ENCODE results near the gene C10orf95.
A peak's percentile ranks its signal among the peaks of the same experiment; 100 is the strongest.

C10orf95 gene

GRCh38 chr10:102421757-102422512 lies 29.4 kb downstream of the C10orf95 start:
- H3K36me3 ChIP-seq (ENCODE audit: control insufficient read depth, insufficient read depth, low read length) = peaks cover 16% of the 10 kb centered on the region
- 6 to 7% methylated on average over 53 to 56 of the region's 62 CpGs for WGBS, 2 experiments (ENCODE audit: insufficient coverage in 2 of 2)
- H3K4me3 ChIP-seq (ENCODE audit: extremely low read depth, insufficient read depth, low read length, poor library complexity, severe bottlenecking) = peak overlapping the region; percentile 78
- H3K4me1 ChIP-seq (ENCODE audit: control insufficient read depth, insufficient read depth, low read length, poor library complexity, severe bottlenecking) = peaks cover 6% of the 10 kb centered on the region
- no peaks in the 10 kb centered on the region for H3K9me3 ChIP-seq (ENCODE audit: control insufficient read depth, low read length)
- H3K27ac ChIP-seq (ENCODE audit: low read depth, low read length, severe bottlenecking) = no peak overlapping the region

GRCh38 chr10:102421507-102421756 lies 29.9 kb downstream of the C10orf95 start:
- Histone ChIP-seq H3K9me3 (ENCODE audit: control insufficient read depth, low read length) (no peaks in the 10 kb centered on the region), H3K4me1 (ENCODE audit: control insufficient read depth, insufficient read depth, low read length, poor library complexity, severe bottlenecking) (peaks cover 6% of the 10 kb centered on the region), H3K27ac (ENCODE audit: low read depth, low read length, severe bottlenecking) (no peak overlapping the region), H3K36me3 (ENCODE audit: control insufficient read depth, insufficient read depth, low read length) (peaks cover 16% of the 10 kb centered on the region), H3K4me3 (ENCODE audit: extremely low read depth, insufficient read depth, low read length, poor library complexity, severe bottlenecking) (peak overlapping the region; percentile 78)
- WGBS, 2 experiments (ENCODE audit: insufficient coverage in 2 of 2) = 2 to 3% methylated on average over 12 to 13 of the region's 14 CpGs

- Histone ChIP-seq H3K9me3 (ENCODE audit: control insufficient read depth, low read length) (no peaks in the 10 kb centered on the region), H3K27ac (ENCODE audit: low read depth, low read length, severe bottlenecking) (peak within 1 kb of the TSS; percentile 81), H3K4me3 (ENCODE audit: extremely low read depth, insufficient read depth, low read length, poor library complexity, severe bottlenecking) (peak within 1 kb of the TSS; percentile 78), H3K4me1 (ENCODE audit: control insufficient read depth, insufficient read depth, low read length, poor library complexity, severe bottlenecking) (peaks cover 6% of the 10 kb centered on the region), H3K36me3 (ENCODE audit: control insufficient read depth, insufficient read depth, low read length) (peaks cover 16% of the 10 kb centered on the region)
- 0 to 1% methylated on average over 60 to 65 of the region's 66 CpGs for WGBS, 2 experiments (ENCODE audit: insufficient coverage in 2 of 2)
Observed at GRCh38 chr10:102420714-102421506, 30.4 kb downstream of the C10orf95 start, which contains the start of gene FBXL15. TSS of gene FBXL15 (plus strand) at chr10:102420836. CDS start at chr10:102421130, 294 bp downstream.

GRCh38 chr10:102420181-102420713 lies 31.1 kb downstream of the C10orf95 start:
- Histone ChIP-seq H3K4me1 (ENCODE audit: control insufficient read depth, insufficient read depth, low read length, poor library complexity, severe bottlenecking) (peaks cover 6% of the 10 kb centered on the region), H3K4me3 (ENCODE audit: extremely low read depth, insufficient read depth, low read length, poor library complexity, severe bottlenecking) (peak overlapping the region; percentile 78), H3K27ac (ENCODE audit: low read depth, low read length, severe bottlenecking) (peak overlapping the region; percentile 81), H3K36me3 (ENCODE audit: control insufficient read depth, insufficient read depth, low read length) (peaks cover 16% of the 10 kb centered on the region), H3K9me3 (ENCODE audit: control insufficient read depth, low read length) (no peaks in the 10 kb centered on the region)
- WGBS, 2 experiments (ENCODE audit: insufficient coverage in 2 of 2) = 0% methylated on average over 3 to 7 of the region's 21 CpGs

- Histone ChIP-seq H3K9me3 (ENCODE audit: control insufficient read depth, low read length) (no peaks in the 10 kb centered on the region), H3K4me3 (ENCODE audit: extremely low read depth, insufficient read depth, low read length, poor library complexity, severe bottlenecking) (peak overlapping the region; percentile 78), H3K36me3 (ENCODE audit: control insufficient read depth, insufficient read depth, low read length) (peaks cover 16% of the 10 kb centered on the region), H3K27ac (ENCODE audit: low read depth, low read length, severe bottlenecking) (peak overlapping the region; percentile 81), H3K4me1 (ENCODE audit: control insufficient read depth, insufficient read depth, low read length, poor library complexity, severe bottlenecking) (peaks cover 6% of the 10 kb centered on the region)
- 1% methylated on average over 25 to 40 of the region's 54 CpGs for WGBS, 2 experiments (ENCODE audit: insufficient coverage in 2 of 2)
Observed at GRCh38 chr10:102419269-102420180, 31.8 kb downstream of the C10orf95 start.

- Histone ChIP-seq H3K4me1 (ENCODE audit: control insufficient read depth, insufficient read depth, low read length, poor library complexity, severe bottlenecking) (peaks cover 6% of the 10 kb centered on the region), H3K4me3 (ENCODE audit: extremely low read depth, insufficient read depth, low read length, poor library complexity, severe bottlenecking) (peak within 1 kb of the TSS; percentile 78), H3K36me3 (ENCODE audit: control insufficient read depth, insufficient read depth, low read length) (peaks cover 9% of the 10 kb centered on the region), H3K9me3 (ENCODE audit: control insufficient read depth, low read length) (no peaks in the 10 kb centered on the region), H3K27ac (ENCODE audit: low read depth, low read length, severe bottlenecking) (no peak within 1 kb of the TSS)
- WGBS, 2 experiments (ENCODE audit: insufficient coverage in 2 of 2) = 1 to 4% methylated on average over 20 to 21 of the region's 45 CpGs
Observed at GRCh38 chr10:102418622-102419268, 32.6 kb downstream of the C10orf95 start, which contains the start of gene PSD. TSS of gene PSD (minus strand) at chr10:102418785. CDS start at chr10:102417038, 1,747 bp downstream.

- 88 to 92% methylated on average over 12 to 19 of the region's 20 CpGs for WGBS, 2 experiments (ENCODE audit: insufficient coverage in 2 of 2)
- Histone ChIP-seq H3K4me3 (ENCODE audit: extremely low read depth, insufficient read depth, low read length, poor library complexity, severe bottlenecking) (no peak overlapping the region), H3K4me1 (ENCODE audit: control insufficient read depth, insufficient read depth, low read length, poor library complexity, severe bottlenecking) (peaks cover 6% of the 10 kb centered on the region), H3K9me3 (ENCODE audit: control insufficient read depth, low read length) (no peaks in the 10 kb centered on the region), H3K36me3 (ENCODE audit: control insufficient read depth, insufficient read depth, low read length) (no peaks in the 10 kb centered on the region), H3K27ac (ENCODE audit: low read depth, low read length, severe bottlenecking) (no peak overlapping the region)
Observed at GRCh38 chr10:102416695-102417094, 34.6 kb downstream of the C10orf95 start.

- H3K4me1 ChIP-seq (ENCODE audit: control insufficient read depth, insufficient read depth, low read length, poor library complexity, severe bottlenecking) = peaks cover 6% of the 10 kb centered on the region
- WGBS, 2 experiments (ENCODE audit: insufficient coverage in 2 of 2) = 77 to 85% methylated on average over 4 to 8 of the region's 9 CpGs
- no peak overlapping the region for H3K4me3 ChIP-seq (ENCODE audit: extremely low read depth, insufficient read depth, low read length, poor library complexity, severe bottlenecking)
- no peaks in the 10 kb centered on the region for H3K36me3 ChIP-seq (ENCODE audit: control insufficient read depth, insufficient read depth, low read length)
- H3K9me3 ChIP-seq (ENCODE audit: control insufficient read depth, low read length) = no peaks in the 10 kb centered on the region
- H3K27ac ChIP-seq (ENCODE audit: low read depth, low read length, severe bottlenecking) = no peak overlapping the region
Observed at GRCh38 chr10:102416283-102416682, 35.1 kb downstream of the C10orf95 start.

- 83 to 87% methylated on average over 13 to 14 of the region's 20 CpGs for WGBS, 2 experiments (ENCODE audit: insufficient coverage in 2 of 2)
- H3K36me3 ChIP-seq (ENCODE audit: control insufficient read depth, insufficient read depth, low read length) = no peaks in the 10 kb centered on the region
- peaks cover 15% of the 10 kb centered on the region for H3K4me1 ChIP-seq (ENCODE audit: control insufficient read depth, insufficient read depth, low read length, poor library complexity, severe bottlenecking)
- H3K4me3 ChIP-seq (ENCODE audit: extremely low read depth, insufficient read depth, low read length, poor library complexity, severe bottlenecking) = no peak overlapping the region
- no peak overlapping the region for H3K27ac ChIP-seq (ENCODE audit: low read depth, low read length, severe bottlenecking)
- no peaks in the 10 kb centered on the region for H3K9me3 ChIP-seq (ENCODE audit: control insufficient read depth, low read length)
Observed at GRCh38 chr10:102414749-102415148, 36.6 kb downstream of the C10orf95 start.

Measured in mesodermal cell (in vitro differentiated cells).